Fibroblast of the aortic adventitia (primary cell): ENCODE results near the gene TATDN3. TPM values are rescaled to one million over a fixed set of nuclear protein-coding genes. Genes with fewer than 3 reads are reported as not detected.

Experiments
- DNase-seq: peaks from one replicate; pipeline ENCODE4 v3.0.0-alpha.2; 2010; ENCODE audit warnings: low read depth
- H3K4me3 ChIP-seq: 2 replicates; pipeline ENCODE4 v1.5.1; 2011; ENCODE audit warnings: low read depth, mild to moderate bottlenecking, control low read depth, low read length, moderate library complexity
- CTCF ChIP-seq: IDR thresholded peaks from 2 replicates; pipeline ENCODE4 v1.5.1; 2011; ENCODE audit warnings: mild to moderate bottlenecking, low read length, control low read depth, inconsistent platforms; ENCODE audit not compliant: insufficient read depth
- total RNA-seq: library from RNA; depleted of rRNA; stranded (reverse); fragments of >200 nt; gene quantifications from 2 replicates; pipeline ENCODE4 v1.2.3, GENCODE V29; 2012; ENCODE audit warnings: low replicate concordance

Gene TATDN3
- total RNA-seq, 1 donor: 15.0 TPM

DNA sequence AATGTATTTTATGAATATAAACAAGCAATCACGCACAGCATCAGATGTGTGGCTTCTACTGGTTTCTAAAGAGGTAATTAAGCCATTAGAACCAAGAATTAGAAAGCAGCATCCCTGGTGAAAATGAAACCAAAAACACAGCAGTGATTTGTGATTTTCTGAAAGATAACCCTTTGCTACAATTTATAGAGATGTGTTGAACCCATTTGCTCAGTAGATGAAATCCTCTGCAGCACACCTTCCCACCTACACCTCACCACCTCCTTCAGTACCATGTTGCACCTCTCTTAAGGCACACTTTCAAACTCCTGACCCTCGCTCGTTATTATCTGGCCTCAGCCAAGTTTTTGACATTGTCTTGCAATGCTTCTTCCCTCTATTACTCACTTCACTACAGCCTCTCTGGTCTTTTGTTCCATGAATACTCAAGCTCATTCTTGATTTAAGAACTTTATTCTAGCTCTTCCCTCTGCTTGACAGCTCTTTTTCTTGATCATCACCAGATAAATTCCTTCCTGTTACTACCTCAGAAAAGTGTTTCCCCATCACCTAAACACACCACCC lies 38.7 kb upstream of the TATDN3 start:
- peak; percentile 29 for DNase-seq
- TF ChIP-seq CTCF: no peak
- peak overlapping the region; percentile 52 for H3K4me3 ChIP-seq

DNA sequence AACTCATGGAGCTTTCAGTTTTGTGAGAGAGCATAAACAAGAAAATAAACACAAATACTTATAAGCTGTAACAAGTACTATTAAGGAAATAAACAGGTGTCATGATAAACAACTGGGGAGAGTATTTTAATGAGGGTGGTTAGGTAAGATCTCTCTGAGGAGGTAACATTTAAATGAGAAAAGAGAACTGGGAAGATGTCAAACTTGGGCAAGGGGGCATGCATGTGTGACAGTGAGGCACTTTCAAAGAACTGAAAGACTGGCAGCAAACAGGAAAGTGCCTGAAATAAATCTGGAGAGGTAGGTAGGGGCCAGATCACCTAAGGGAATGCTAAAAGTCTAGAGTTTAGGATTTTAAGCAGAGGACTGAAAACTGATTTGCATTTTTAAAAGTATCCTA lies 37.9 kb upstream of the TATDN3 start:
- TF ChIP-seq CTCF: no peak
- no peak for DNase-seq
- H3K4me3 ChIP-seq: no peak overlapping the region

- no peak for DNase-seq
- H3K4me3 ChIP-seq: no peak overlapping the region
Observed at GRCh38 chr1:212754193-212754592, 37.5 kb upstream of the TATDN3 start.

DNA sequence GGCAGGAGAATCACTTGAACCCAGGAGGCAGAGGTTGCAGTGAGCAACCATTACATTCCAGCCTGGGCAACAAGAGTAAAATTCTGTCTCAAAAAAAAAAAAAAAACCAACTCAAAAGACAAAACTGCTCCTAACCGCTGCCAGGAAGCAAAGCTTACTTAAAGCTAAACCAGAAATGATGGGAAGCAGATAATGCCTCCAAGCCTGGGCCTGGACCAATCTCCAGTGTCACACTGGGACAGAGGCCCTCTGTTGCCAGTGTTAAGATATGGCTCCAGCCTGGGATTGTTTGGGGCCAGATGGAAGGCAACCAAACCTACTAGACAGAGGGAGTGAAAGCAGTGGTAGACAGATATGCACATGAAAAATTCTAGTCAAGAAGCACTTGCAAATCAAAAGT lies 37.0 kb upstream of the TATDN3 start:
- no peak for TF ChIP-seq CTCF
- no peak overlapping the region for H3K4me3 ChIP-seq
- DNase-seq: no peak

More at GRCh38 chr1:212754193-212754592, 37.5 kb upstream of the TATDN3 start:
- TF ChIP-seq CTCF: no peak

- no peak for TF ChIP-seq CTCF
- no peak overlapping the region for H3K4me3 ChIP-seq
- DNase-seq: no peak
Observed at GRCh38 chr1:212759683-212760082, 32.0 kb upstream of the TATDN3 start.

- no peak for DNase-seq
- H3K4me3 ChIP-seq: no peak overlapping the region
- peak; percentile 38 for TF ChIP-seq CTCF
Observed at GRCh38 chr1:212760126-212760823, 31.4 kb upstream of the TATDN3 start.
